Activated CD8-positive, alpha-beta memory T cell treated with anti-CD3 and anti-CD28 coated beads, Interleukin-2, amount 50 U/mL, for 24 hours (primary cell): Measurements from ENCODE around the gene DHX9.

Source experiments
- DNase-seq: peaks from one replicate; pipeline ENCODE4 v3.0.0-alpha.2; 2020; ENCODE audit errors: extremely low read depth

Gene DHX9

DNA sequence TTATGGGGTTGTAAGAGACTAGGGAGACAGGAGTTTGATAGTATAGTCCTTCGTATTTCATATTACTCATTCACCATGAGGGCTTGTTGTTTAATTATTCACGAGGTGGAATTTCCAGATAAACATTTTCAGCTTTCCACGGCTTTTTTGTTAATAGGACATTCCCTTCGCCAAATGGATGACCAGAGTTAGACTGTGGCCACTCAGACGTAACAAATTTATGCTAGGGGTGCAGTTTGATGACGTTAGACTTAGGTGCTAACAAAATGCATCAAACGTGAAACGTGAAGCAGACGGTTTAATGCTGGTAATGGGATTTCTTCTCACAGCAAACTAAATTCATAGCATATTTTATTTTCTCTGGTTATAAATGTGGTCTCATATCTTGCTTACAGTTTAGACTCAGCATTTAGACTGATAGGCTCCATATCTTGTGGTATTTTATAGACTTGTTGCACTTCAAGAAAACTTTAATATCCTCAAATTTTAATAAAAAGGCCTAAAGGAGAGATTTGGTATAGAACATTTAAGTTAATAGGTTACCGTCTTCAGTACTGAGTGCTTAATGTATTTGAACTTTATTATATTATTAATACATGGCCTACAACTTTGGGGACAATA is 2.3 kb downstream of the DHX9 start:
- no peak for DNase-seq

DNA sequence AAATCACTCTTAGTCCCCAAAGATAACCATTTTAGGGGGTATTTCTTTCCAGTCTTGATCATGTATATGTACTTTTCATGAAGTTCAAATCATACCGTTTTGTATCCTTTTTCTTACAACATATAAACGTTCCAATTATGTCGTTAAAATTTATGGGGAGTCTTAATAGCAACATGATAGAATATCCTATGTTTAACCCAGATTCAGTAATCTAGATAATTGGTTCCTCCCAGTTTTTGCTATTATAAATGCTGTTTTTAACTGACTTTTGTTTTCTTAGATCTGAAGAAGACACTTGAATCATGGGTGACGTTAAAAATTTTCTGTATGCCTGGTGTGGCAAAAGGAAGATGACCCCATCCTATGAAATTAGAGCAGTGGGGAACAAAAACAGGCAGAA is 3.1 kb downstream of the DHX9 start:
- DNase-seq, result no peak

DNA sequence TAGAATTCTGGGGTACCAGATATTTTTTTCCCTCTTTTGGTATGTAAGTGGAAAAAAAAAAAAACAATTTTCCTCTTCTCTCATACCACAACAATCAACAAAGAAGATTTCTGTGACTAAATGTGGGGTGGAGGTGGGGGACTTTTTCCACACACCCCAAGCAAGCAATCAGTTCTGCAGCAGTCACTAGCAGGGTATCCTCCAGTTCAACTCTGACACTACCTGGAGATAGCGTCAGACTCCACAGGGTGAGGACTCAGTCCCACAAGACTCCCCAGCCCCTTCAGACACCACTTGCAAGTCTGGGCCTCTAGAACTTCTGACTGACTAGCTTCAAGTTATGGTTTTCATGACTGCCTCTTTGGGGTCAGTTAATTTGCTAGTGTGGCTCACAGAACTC is 6.2 kb downstream of the DHX9 start:
- DNase-seq, result no peak

DNA sequence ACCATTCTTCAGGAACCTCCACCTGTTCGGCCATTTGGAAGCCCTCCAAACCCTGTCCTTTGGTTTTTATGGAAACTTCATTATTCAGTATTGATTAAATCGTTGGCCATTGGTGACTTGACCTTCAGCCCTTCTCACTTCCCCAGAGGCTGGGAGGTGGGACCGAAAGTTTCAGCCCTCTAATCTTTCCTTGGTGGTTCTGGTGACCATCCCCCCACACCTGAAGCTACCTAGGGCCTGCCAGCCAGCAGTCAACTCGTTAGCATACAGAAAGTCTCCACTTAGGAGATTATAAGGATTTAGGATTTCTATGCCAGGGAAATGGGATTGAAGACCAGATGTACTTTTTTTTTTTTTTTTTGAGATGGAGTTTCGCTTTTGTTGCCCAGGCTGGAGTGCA is 6.7 kb downstream of the DHX9 start:
- DNase-seq, result no peak

DNA sequence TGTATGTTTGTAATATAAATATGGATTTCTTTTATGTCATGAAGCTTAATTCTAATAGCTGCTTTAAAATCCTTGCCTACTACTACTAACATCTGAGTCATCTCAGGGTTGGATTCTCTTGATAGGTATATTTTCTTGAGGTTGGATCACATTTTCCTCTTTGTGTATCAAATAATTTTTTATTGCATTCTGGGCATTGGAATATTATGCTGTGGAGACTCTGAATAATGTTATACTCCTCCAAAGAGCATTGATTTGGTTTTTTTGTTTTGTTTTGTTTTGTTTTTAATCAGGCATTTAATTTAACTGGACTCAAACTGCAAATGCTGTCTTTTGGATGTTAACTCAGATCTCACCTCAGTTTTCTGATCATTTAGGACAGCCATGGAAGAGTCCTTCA is 8.0 kb downstream of the DHX9 start:
- no peak for DNase-seq

DNA sequence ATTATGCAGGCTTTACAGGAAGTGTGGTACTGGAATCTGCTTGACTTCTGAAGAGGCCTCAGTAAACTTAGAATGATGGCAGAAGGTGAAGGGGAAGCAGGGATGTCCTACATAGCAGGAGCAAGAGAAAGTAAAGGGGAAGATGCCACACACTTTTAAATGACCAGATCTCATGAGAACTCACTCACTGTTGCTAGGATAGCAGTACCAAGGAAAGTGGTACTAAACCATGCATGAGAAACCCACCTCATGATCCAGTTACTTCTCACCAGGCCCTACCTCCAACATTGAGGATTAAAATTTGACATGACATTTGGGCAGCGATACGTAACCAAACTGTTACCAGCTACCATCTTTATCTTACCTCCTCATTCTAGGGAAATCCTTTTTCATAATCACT is 9.6 kb downstream of the DHX9 start:
- no peak for DNase-seq

DNA sequence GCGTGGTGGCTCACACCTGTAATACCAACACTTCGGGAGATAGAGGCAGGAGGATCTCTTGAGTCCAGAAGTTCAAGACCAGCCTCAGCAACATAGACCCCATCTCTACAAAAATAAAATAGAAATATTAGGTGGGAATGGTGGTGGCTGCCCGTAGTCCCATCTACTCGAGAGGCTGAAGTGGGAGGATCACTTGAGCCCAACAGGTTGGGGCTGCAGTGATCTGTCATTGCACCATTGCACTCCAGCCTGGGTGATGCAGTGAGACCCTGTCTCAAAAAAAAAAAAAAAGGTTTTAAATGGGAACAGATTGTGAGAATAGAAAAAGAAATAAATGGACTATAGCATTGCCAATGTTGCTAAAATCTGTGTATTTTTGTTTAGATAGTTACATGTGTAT is 11.2 kb downstream of the DHX9 start:
- no peak for DNase-seq

DNA sequence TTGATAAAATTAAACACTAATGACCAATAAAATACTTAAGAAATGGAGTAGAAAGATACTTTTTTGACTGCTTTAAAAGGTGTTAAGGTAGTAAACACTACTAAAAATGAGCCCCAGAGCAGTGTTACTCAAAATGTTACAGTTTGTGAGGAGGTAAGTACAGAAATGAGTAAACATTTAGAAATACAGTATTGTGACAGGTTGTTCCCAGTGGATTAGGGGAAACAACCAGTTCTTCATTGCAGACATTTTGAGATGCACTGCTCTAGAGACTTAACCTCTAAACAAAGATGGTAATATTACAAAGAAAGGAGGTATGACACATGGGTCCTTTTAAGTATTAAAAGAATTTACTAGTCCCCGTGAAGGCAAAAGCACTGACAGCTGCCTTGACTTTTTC is 12.7 kb downstream of the DHX9 start:
- no peak for DNase-seq

DNA sequence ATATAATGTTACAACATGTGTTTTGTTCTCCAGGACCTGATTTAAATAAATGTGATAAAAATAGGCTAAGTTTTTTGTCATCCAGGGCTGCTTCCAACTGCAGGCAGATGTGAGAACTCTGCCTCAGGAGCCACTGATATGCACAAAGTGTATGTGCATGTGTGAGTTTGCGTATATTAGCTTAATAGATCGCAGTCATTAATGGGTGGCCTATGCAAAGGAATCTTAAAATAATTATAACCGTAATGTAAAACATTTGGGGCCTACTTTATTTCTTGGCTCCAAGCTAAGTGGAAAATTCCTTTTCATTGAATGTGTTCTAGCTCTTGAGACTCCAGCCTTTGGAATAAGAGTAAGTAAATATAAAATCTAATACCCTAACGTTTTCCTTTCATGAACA is 16.8 kb downstream of the DHX9 start:
- no peak for DNase-seq

DNA sequence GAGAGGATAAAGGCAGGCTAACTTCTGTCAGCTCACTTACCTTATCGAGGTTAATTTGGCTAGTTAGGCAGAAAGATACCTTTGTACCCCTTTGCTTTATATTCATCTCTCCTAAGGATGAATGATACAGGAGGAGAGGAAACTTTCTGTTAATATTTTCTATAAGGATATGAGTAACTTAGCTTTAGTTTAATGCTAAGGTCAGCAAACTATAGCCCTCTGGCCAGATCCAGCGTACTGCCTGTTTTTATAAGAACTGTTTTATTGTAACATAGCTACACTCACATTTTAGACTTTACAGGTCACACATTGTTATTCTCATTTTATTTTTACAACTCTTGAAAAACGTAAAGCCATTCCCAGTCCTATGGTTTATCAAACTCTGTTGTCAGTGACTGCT is 18.1 kb downstream of the DHX9 start:
- DNase-seq, result no peak

DNA sequence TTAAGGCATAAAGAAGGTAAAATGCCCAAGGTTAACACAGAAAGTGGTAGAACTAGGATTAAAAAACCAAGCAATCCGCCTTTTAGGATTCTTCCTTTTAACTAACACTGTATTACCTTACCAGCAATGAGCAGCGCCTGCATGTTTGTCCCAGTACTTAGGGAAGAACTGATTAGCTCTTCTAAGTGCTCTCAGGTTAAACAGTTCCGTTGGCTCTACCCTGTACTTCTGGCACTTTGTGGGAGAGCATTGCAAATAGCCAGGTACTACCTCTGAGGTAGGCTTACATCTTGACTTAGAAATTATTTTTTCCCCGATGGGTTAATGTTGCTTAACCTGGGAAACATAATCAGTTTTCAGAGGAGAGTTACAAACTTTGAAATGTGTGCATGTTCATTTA is 21.5 kb downstream of the DHX9 start:
- DNase-seq, result no peak

DNA sequence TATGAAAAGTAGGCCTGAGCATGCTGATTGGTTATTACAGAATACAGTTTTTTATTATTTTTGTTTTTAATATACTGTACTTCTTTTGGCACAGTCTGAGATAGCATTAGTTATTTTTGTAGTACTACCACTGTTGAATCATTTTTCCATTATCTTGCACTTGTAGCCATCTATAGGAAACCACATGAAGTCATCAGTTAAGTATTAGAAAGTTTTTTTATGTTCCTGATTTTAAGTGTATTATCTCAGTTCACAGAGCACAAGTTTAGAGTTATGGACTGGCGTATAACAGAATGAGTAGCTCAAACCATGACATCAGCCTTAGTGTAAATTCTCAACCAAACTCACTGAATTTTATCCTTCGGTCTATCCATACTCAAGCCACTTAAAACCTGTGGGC is 22.8 kb downstream of the DHX9 start:
- DNase-seq, result no peak

DNA sequence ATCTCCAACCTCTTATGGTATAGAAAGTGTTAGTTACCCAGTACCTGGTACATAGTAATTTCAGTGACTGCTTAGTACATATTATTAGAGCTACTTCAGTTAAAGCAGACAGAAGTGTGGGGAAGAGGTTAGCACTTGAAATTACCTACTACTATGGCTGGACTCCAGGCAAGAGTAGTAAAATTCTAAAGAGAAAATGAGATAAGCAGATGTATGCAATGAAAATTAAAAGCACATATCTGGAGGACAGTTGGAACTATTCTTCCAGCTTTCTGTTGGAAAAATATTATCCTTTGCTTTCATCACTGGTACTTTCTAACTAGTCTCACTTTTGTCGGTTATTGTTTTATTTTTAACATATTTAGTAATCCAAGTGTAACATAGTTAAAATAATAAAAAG is 23.7 kb downstream of the DHX9 start:
- DNase-seq, result no peak

DNA sequence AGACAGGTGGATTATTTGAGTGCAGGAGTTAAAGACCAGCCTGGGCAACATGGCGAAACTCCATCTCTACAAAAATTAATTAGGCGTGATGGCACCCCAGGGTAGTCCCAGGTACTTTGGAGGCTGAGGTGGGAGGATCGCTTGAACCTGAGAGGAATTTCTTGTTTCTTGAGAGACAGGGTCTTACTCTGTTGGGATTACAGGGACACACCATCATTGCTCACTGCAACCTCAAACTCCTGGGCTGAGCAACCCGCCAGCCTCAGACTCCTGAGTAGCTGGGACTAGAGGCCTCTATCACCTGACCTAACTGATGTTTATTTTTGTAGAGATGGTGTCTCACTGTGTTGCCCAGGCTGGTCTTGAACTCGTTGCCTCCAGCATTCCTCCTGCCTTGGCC is 24.8 kb downstream of the DHX9 start:
- no peak for DNase-seq

DNA sequence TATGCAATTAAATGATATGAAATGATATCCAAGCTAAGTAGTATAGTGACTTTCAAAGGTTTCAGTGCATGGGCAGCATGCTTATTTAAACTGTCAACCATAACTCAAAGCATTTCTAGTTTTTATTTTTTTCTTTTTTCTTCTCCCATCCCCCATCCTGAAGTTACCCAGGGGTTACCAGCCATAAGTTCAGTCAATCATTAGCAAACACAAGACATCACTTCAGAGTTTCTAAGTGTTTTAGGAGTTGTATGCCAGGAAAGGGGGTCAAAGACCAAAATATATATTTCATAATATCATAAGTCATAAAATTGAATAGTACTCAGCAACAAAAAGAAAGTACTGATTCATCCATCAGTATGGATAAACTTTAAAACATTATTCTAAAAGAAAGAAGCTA is 28.7 kb downstream of the DHX9 start:
- DNase-seq, result no peak

DNA sequence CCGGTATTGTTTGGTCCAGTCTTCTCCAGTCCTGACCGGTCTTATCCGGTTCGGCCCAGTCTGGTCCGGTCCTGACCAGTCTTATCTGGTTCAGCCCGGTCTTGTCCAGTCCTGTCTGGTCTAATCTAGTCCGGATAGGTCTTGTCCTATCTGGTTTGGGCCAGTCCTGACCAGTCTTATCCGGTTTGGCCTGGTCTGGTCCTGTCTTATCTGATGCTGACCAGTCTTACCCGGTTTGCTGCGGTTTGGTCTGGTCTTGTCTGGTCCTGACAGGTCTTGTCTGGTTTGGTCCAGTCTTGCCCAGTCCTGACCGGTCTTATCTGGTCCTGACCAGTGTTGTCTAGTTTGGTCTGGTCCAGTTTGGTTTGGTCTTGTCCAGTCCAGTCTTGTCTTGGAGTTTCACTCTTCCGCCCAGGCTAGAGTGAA is 30.1 kb downstream of the DHX9 start:
- no peak for DNase-seq

DNA sequence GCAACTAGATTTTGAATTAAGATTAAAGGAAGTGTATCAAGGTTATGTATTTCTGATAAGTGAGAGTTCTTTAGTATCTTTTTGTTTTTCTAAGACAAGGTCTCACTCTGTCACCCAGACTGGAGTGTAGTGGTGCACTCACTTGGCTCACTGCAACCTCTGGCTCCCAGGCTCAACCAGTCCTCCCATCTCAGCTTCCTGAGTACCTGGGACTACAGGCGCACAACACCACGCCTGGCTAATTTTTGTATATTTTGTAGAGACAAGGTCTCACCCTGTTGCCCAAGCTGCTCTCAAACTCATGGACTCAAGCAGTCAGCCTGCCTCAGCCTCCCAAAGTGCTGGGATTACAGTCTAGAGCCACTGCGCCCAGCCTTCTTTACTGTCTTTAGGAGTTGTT is 33.7 kb downstream of the DHX9 start:
- no peak for DNase-seq

DNA sequence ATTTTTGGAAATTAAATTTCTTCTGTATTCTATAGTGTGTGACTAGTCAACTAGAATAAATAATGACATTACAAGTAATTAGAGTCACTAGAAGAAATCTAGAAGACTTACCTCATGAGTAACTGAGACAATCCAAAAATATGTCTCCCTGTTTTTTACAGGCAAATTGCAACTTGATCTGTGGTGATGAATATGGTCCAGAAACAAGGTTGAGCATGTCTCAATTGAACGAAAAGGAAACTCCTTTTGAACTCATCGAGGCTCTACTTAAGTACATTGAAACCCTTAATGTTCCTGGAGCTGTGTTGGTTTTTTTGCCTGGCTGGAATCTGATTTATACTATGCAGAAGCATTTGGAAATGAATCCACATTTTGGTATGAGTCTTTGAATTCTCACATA is 36.7 kb downstream of the DHX9 start:
- no peak for DNase-seq

DNA sequence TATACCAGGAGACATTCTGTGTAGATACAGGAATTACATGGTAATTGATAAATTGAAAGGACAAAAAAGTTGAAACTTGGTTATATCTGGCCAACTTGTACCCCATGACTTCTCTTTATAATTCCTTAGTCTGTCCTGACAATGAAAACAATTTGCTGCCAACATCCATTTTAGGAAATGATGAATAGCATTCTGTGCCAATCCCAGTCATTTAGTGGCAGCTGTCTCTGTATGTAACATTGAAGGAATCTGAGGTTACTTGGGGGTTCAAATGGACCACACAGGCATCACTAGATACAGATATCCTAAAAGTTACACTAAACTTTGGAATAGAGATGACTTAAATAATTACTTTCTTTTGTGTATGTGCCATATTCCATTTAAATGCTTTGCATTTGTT is 38.2 kb downstream of the DHX9 start:
- no peak for DNase-seq

DNA sequence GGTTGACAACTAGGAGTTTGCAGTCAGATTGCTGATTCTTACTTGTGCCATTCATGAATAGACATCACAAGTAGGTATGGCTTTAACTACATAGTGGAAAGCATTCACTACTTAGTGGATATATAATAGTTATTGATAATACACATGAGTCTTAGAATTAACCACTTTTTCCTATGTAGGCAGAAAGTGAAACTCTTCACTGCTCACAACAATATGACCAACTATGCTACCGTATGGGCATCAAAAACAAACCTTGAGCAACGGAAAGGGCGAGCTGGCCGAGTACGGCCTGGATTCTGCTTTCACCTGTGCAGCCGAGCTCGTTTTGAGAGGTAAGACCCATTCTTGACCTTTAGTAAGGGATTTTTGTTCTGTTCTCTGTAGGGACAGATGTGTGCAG is 38.7 kb downstream of the DHX9 start:
- no peak for DNase-seq

DNA sequence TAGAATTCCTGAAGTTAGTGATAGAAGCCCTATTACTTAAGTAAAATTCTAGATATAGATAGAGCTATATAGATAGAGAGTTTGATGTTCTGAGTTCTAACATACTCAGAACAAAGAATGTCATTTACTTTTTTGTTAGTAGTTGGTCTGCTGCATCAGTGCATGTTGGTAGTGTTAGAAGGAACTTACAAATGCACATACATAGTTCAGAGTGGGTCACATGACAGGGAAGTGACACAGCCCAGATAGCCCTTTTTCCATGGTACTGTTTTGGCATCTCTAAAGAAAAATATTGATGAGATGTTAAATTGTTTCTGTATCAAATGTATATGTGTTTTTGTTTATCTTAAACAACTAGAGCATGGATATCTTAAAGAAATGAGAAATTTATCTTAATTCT is 45.7 kb downstream of the DHX9 start:
- no peak for DNase-seq

DNA sequence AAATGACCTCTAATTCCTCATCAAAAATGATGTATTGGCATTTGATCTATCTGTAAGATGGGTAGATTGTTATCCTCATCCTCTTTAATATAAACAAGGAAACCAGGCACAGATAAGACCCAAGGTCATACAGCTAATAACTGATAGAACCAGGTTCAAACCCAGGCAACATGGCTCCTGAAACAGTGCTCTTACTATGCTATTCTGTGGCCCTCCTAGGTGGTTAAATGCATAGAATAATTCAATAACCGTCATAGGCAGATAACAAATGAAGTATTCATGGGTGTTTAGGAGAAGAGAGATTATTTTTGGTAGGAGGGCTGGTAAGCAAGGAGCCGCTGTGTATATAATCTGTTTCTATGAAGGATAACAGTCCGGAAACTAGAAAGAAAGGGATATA is 46.4 kb downstream of the DHX9 start:
- DNase-seq, result no peak

DNA sequence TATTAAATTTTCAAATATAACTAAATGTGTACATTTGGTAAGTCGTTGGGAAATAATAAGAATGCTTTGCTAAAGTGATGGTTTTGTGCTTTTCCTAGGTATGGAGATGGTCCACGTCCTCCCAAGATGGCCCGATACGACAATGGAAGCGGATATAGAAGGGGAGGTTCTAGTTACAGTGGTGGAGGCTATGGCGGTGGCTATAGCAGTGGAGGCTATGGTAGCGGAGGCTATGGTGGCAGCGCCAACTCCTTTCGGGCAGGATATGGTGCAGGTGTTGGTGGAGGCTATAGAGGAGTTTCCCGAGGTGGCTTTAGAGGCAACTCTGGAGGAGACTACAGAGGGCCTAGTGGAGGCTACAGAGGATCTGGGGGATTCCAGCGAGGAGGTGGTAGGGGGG is 47.8 kb downstream of the DHX9 start:
- no peak for DNase-seq

DNA sequence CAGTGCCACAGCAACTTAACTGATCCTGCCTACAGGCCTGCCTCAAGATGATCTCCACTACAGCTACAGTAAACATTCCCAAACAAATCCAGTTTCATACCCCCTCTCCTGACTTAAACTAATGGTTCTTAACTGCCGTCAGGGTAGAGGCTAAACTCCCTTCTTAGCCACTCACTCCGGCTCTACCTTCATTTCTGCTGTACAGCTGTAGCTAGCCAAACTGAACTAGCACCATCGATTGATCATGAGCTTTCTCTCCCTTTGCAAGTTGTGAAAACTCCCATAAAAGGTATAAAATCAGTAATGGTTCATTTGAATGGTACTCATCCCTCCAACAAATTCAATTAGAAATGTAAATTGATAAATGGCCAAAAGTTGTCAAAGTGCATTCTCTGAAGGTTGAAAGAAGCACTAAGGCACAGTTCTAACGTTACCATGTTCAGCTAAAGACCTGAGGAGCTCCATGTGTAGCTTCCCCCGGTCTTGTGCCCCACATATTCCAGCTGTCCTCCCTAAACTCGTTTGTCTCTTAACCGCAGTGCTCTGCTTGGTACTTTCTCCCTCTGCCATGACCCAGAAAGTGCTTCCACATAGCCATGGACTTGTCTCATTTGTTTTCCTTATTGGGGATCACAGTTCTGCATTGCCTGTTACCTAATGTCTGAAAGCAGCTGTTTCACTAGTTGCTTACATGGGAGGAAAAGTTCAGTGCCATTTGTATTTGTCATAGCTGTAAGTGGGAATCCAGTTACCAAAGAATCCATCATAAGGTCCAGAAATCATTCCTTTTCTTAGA is 49.8 kb downstream of the DHX9 start:
- no peak for DNase-seq
